ENCODE data around the gene C20orf96. TPM values are rescaled to one million over a fixed set of nuclear protein-coding genes. Genes with fewer than 3 reads are reported as not detected.
A peak's percentile ranks its signal among the peaks of the same experiment; 100 is the strongest.
"Not testable (repeated sequence)": the region's sequence is repeated elsewhere in the genome, so short reads cannot be mapped to it uniquely, and the experiment has no call there.

Gene C20orf96
- 6.2 and 7.1 TPM in 2 replicates for polyA plus RNA-seq (2013)

GRCh38 chr20:290084-290831, at the start of gene C20orf96:
C20orf96 (minus strand) TSS chr20:290750; CDS start chr20:290610, 140 bp downstream.
- Histone ChIP-seq H2BK120ac (ENCODE audit: insufficient read depth, low read length, poor library complexity) (peak within 1 kb of the TSS; percentile 70), H3K9me3 (ENCODE audit: insufficient read depth, low read depth, low read length) (no peaks in the 10 kb centered on the region)
- whole genome bisulfite sequencing (ENCODE audit: extremely low coverage, insufficient coverage, insufficient read length), result no CpG with 5 or more reads among the region's 43 CpGs

GRCh38 chr20:336040-336439, 45.5 kb upstream of the C20orf96 start:
- not testable (repeated sequence) for H4K91ac ChIP-seq (ENCODE audit: low read depth, low read length); H3K9ac ChIP-seq (ENCODE audit: low read length); H3K9me3 ChIP-seq (ENCODE audit: insufficient read depth, low read depth, low read length); H4K8ac ChIP-seq (ENCODE audit: low read depth, low read length); H3K27ac ChIP-seq (ENCODE audit: low read depth, low read length); H2AFZ ChIP-seq (ENCODE audit: insufficient read depth, low read length, poor library complexity); H3K4me1 ChIP-seq (ENCODE audit: control insufficient read depth in 1 of 2, insufficient read depth in 2 of 2, low read length in 2 of 2); H2BK12ac ChIP-seq (ENCODE audit: low read length); H3K4me2 ChIP-seq (ENCODE audit: low read length); H3K4me3 ChIP-seq (ENCODE audit: low read depth, low read length); H2BK120ac ChIP-seq (ENCODE audit: insufficient read depth, low read length, poor library complexity); H3K23ac ChIP-seq (ENCODE audit: low read length); H3K79me2 ChIP-seq (ENCODE audit: control insufficient read depth, insufficient read depth, low read length, poor library complexity); H3K14ac ChIP-seq (ENCODE audit: low read length); DNase-seq; H4K12ac ChIP-seq (ENCODE audit: low read depth, low read length); H3K79me1 ChIP-seq (ENCODE audit: low read length); H3K18ac ChIP-seq (ENCODE audit: low read length); H2BK5ac ChIP-seq (ENCODE audit: low read depth, low read length, poor library complexity); H2AK5ac ChIP-seq (ENCODE audit: low read length); H3K27me3 ChIP-seq (ENCODE audit: insufficient read depth, low read length); H3K36me3 ChIP-seq (ENCODE audit: control insufficient read depth in 1 of 2, insufficient read depth in 2 of 2, low read length in 2 of 2); H3K4ac ChIP-seq (ENCODE audit: low read depth, low read length)
- WGBS (ENCODE audit: extremely low coverage, insufficient coverage, insufficient read length), result no CpG with 5 or more reads among the region's 1 CpG

More at GRCh38 chr20:290084-290831, at the start of gene C20orf96:
- Histone ChIP-seq H3K36me3 (ENCODE audit: control insufficient read depth in 1 of 2, insufficient read depth in 2 of 2, low read length in 2 of 2) (no peaks in the 10 kb centered on the region), H4K12ac (ENCODE audit: low read depth, low read length) (peak within 1 kb of the TSS; percentile 88), H2AFZ (ENCODE audit: insufficient read depth, low read length, poor library complexity) (peak within 1 kb of the TSS; percentile 99), H3K79me1 (ENCODE audit: low read length) (peaks cover 3% of the 10 kb centered on the region), H4K8ac (ENCODE audit: low read depth, low read length) (peak within 1 kb of the TSS; percentile 90), H3K27me3 (ENCODE audit: insufficient read depth, low read length) (no peaks in the 10 kb centered on the region), H3K14ac (ENCODE audit: low read length) (peak within 1 kb of the TSS; percentile 68), H2AK5ac (ENCODE audit: low read length) (peak within 1 kb of the TSS; percentile 44), H3K18ac (ENCODE audit: low read length) (peak within 1 kb of the TSS; percentile 78), H3K4ac (ENCODE audit: low read depth, low read length) (peak within 1 kb of the TSS; percentile 61), H2BK12ac (ENCODE audit: low read length) (no peak within 1 kb of the TSS), H3K4me3 (ENCODE audit: low read depth, low read length) (peak within 1 kb of the TSS; percentile 80), H3K79me2 (ENCODE audit: control insufficient read depth, insufficient read depth, low read length, poor library complexity) (peaks cover 3% of the 10 kb centered on the region), H3K4me1 (ENCODE audit: control insufficient read depth in 1 of 2, insufficient read depth in 2 of 2, low read length in 2 of 2) (peaks cover 0 to 8% of the 10 kb centered on the region in 2 experiments), H3K23ac (ENCODE audit: low read length) (no peak within 1 kb of the TSS), H2BK5ac (ENCODE audit: low read depth, low read length, poor library complexity) (peak within 1 kb of the TSS; percentile 34), H3K27ac (ENCODE audit: low read depth, low read length) (no peak within 1 kb of the TSS), H3K4me2 (ENCODE audit: low read length) (peak within 1 kb of the TSS; percentile 77), H3K9ac (ENCODE audit: low read length) (peak within 1 kb of the TSS; percentile 95), H4K91ac (ENCODE audit: low read depth, low read length) (peak within 1 kb of the TSS; percentile 75)
- DNase-seq, result peak; percentile 94 to 96

GRCh38 chr20:334578-334977, 44.0 kb upstream of the C20orf96 start:
- Histone ChIP-seq H3K4me1 (ENCODE audit: control insufficient read depth in 1 of 2, insufficient read depth in 2 of 2, low read length in 2 of 2) (no peaks in the 10 kb centered on the region), H3K79me1 (ENCODE audit: low read length) (no peaks in the 10 kb centered on the region), H2BK120ac (ENCODE audit: insufficient read depth, low read length, poor library complexity) (no peak overlapping the region), H3K4ac (ENCODE audit: low read depth, low read length) (no peak overlapping the region), H3K27ac (ENCODE audit: low read depth, low read length) (no peak overlapping the region), H3K14ac (ENCODE audit: low read length) (no peak overlapping the region), H3K23ac (ENCODE audit: low read length) (no peak overlapping the region), H4K8ac (ENCODE audit: low read depth, low read length) (no peak overlapping the region), H3K79me2 (ENCODE audit: control insufficient read depth, insufficient read depth, low read length, poor library complexity) (no peaks in the 10 kb centered on the region), H4K91ac (ENCODE audit: low read depth, low read length) (no peak overlapping the region), H2BK5ac (ENCODE audit: low read depth, low read length, poor library complexity) (no peak overlapping the region), H3K18ac (ENCODE audit: low read length) (no peak overlapping the region), H3K4me2 (ENCODE audit: low read length) (no peak overlapping the region), H2AK5ac (ENCODE audit: low read length) (no peak overlapping the region), H3K9ac (ENCODE audit: low read length) (no peak overlapping the region), H4K12ac (ENCODE audit: low read depth, low read length) (no peak overlapping the region), H3K4me3 (ENCODE audit: low read depth, low read length) (no peak overlapping the region), H3K9me3 (ENCODE audit: insufficient read depth, low read depth, low read length) (no peaks in the 10 kb centered on the region), H3K36me3 (ENCODE audit: control insufficient read depth in 1 of 2, insufficient read depth in 2 of 2, low read length in 2 of 2) (no peaks in the 10 kb centered on the region), H2AFZ (ENCODE audit: insufficient read depth, low read length, poor library complexity) (no peak overlapping the region), H2BK12ac (ENCODE audit: low read length) (no peak overlapping the region), H3K27me3 (ENCODE audit: insufficient read depth, low read length) (no peaks in the 10 kb centered on the region)
- DNase-seq, result no peak
- no CpG with 5 or more reads among the region's 8 CpGs for WGBS (ENCODE audit: extremely low coverage, insufficient coverage, insufficient read length)

DNA sequence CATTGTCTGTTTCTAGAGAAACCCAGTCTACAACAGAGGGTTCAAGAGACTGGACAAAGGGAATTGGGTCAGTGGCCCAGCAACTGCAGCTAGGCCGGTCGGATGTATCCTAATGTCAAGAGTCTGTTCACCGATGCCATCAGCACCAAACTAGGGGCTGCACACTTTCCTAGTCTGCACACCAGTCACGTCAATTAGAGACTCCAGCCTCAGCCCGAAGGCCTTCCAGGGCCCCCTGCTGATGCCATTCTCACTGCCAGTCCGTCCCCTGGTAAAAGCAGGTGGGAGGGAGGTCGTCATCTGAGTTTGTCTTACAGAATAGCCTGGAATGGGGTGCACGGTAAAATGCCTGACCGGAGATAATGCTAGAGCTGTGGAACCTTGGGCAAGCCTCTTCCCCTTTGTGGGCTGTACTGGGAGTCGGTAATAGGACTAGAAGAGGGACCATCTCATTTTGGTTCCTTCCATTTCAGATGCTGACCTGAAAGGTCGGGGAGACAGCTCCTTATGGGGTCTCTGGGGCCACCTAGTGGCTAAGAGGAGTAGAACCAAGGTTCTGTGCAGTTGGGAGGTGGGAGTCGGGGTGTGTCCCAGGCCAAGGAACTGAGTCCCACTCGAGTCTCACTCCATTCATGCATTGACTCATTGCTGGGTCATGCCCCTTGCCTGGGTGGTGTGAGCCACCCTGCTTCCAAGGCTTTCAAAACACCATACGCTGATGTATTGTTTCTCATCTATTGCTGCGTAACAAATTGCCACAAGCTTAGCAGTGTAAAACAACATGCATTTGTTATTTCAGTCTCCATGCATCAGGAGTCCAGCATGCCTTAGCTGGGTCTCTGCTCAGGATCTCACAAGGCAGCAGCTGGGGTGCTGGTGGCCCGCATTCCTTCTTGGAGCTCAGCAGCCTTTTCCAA, 39.9 kb upstream of the C20orf96 start:
- H3K79me1 ChIP-seq (ENCODE audit: low read length), result peaks cover 14% of the 10 kb centered on the region
- no peaks in the 10 kb centered on the region for H3K27me3 ChIP-seq (ENCODE audit: insufficient read depth, low read length)
- H3K23ac ChIP-seq (ENCODE audit: low read length), result no peak overlapping the region
- H3K14ac ChIP-seq (ENCODE audit: low read length), result no peak overlapping the region
- H3K4me2 ChIP-seq (ENCODE audit: low read length), result no peak overlapping the region
- H2BK120ac ChIP-seq (ENCODE audit: insufficient read depth, low read length, poor library complexity), result no peak overlapping the region
- H2AK5ac ChIP-seq (ENCODE audit: low read length), result no peak overlapping the region
- no peak overlapping the region for H3K27ac ChIP-seq (ENCODE audit: low read depth, low read length)
- peak; percentile 48 to 64 for DNase-seq
- no CpG with 5 or more reads among the region's 16 CpGs for WGBS (ENCODE audit: extremely low coverage, insufficient coverage, insufficient read length)
- H4K91ac ChIP-seq (ENCODE audit: low read depth, low read length), result no peak overlapping the region
- H3K18ac ChIP-seq (ENCODE audit: low read length), result no peak overlapping the region
- no peak overlapping the region for H4K12ac ChIP-seq (ENCODE audit: low read depth, low read length)
- H4K8ac ChIP-seq (ENCODE audit: low read depth, low read length), result no peak overlapping the region
- H3K79me2 ChIP-seq (ENCODE audit: control insufficient read depth, insufficient read depth, low read length, poor library complexity), result peaks cover 10% of the 10 kb centered on the region
- peaks cover 0 to 4% of the 10 kb centered on the region in 2 experiments for H3K4me1 ChIP-seq (ENCODE audit: control insufficient read depth in 1 of 2, insufficient read depth in 2 of 2, low read length in 2 of 2)
- peaks cover 0 to 2% of the 10 kb centered on the region in 2 experiments for H3K36me3 ChIP-seq (ENCODE audit: control insufficient read depth in 1 of 2, insufficient read depth in 2 of 2, low read length in 2 of 2)
- H3K4ac ChIP-seq (ENCODE audit: low read depth, low read length), result no peak overlapping the region
- no peak overlapping the region for H2BK5ac ChIP-seq (ENCODE audit: low read depth, low read length, poor library complexity)
- H3K9ac ChIP-seq (ENCODE audit: low read length), result no peak overlapping the region
- H2BK12ac ChIP-seq (ENCODE audit: low read length), result no peak overlapping the region
- H3K9me3 ChIP-seq (ENCODE audit: insufficient read depth, low read depth, low read length), result no peaks in the 10 kb centered on the region
- H2AFZ ChIP-seq (ENCODE audit: insufficient read depth, low read length, poor library complexity), result no peak overlapping the region
- no peak overlapping the region for H3K4me3 ChIP-seq (ENCODE audit: low read depth, low read length)

Measured in trophoblast cell (in vitro differentiated cells and primary cell).